ENCODE data around the gene FGFR3.

- no peak for TF ChIP-seq POLR2A (IDR thresholded peaks at IDR 0.05; ENCODE audit: low read depth)
- TF ChIP-seq CTCF (IDR thresholded peaks at IDR 0.05): no peak
- no peak for TF ChIP-seq POLR2AphosphoS5 (IDR thresholded peaks at IDR 0.05)
Observed at GRCh38 chr4:1746919-1747602, 46.0 kb upstream of the FGFR3 start.

Data from esophagus muscularis mucosa (tissue), 3 donors.